ENCODE results near the gene MYO7B.

The MYO7B gene

GRCh38 chr2:127671557-127672302 is 136.2 kb downstream of the MYO7B start:
- Histone ChIP-seq H3K4me1 (peaks cover 26% of the 10 kb centered on the region), H3K9me3 (peaks cover 4% of the 10 kb centered on the region; the same call in 1 of the 2 replicates), H3K4me2 (no peak overlapping the region), H4K20me1 (peaks cover 45% of the 10 kb centered on the region), H3K4me3 (no peak overlapping the region), H3K36me3 (no peaks in the 10 kb centered on the region), H3K9ac (no peak overlapping the region), H3K27me3 (peaks cover 44% of the 10 kb centered on the region), H3K27ac (no peak overlapping the region)
- no peak for TF ChIP-seq Cebpa-rat (IDR thresholded peaks at IDR 0.05)

- no peak overlapping the region for H3K9ac ChIP-seq
- H3K36me3 ChIP-seq = no peaks in the 10 kb centered on the region
- H3K4me1 ChIP-seq = peaks cover 26% of the 10 kb centered on the region
- H3K27me3 ChIP-seq = peaks cover 49% of the 10 kb centered on the region
- no peak overlapping the region for H3K27ac ChIP-seq
- H4K20me1 ChIP-seq = peaks cover 52% of the 10 kb centered on the region
- no peak overlapping the region for H3K4me2 ChIP-seq
- H3K9me3 ChIP-seq = peaks cover 4% of the 10 kb centered on the region; the same call in 1 of the 2 replicates
- H3K4me3 ChIP-seq = no peak overlapping the region
- TF ChIP-seq Cebpa-rat (IDR thresholded peaks at IDR 0.05) = no peak
Observed at GRCh38 chr2:127672341-127673224, 137.1 kb downstream of the MYO7B start.

DNA sequence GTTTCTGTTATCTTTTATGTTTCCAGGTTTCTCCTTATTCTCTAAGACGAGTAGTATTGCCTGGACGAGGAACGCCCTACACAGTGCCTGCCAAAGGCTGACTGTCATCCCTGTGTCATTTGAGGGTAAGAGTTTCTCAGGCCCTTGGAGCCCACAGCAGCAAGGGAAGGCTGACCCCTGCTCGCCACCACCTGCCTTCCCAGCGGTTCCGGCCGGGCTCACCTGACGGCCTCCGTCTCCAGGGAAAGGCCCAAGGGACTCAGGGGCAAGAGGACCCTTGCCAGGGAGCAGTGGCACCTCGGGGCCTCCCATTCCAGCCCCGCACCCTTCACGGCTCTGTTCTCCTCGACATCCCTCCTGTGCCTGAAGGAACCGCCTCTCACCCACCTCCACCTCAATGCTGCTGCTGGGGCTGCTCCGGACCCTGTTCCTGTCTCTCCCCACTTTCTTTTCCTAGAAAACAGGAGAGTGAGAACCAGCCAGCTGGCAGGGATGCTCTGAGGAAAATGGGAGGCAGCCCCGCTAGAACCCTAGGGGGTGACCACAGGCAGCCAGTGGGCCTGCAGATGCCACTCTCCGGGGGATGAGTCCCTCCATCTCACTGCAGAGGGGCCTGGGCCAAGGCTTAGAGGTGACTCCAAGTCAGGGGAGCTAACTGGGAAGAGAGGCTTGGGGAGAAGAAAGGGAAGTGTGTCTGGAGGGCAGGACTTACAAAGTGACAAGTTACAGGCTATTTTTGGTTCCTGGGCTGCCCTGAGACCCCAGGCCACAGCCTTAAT is 138.0 kb downstream of the MYO7B start:
- Histone ChIP-seq H4K20me1 (peaks cover 52% of the 10 kb centered on the region), H3K9ac (no peak overlapping the region), H3K4me3 (no peak overlapping the region), H3K9me3 (no peaks in the 10 kb centered on the region), H3K4me1 (peaks cover 30% of the 10 kb centered on the region), H3K4me2 (peak overlapping the region; percentile 96), H3K27me3 (peaks cover 58% of the 10 kb centered on the region), H3K36me3 (no peaks in the 10 kb centered on the region), H3K27ac (no peak overlapping the region)
- TF ChIP-seq Cebpa-rat (IDR thresholded peaks at IDR 0.05) = no peak

DNA sequence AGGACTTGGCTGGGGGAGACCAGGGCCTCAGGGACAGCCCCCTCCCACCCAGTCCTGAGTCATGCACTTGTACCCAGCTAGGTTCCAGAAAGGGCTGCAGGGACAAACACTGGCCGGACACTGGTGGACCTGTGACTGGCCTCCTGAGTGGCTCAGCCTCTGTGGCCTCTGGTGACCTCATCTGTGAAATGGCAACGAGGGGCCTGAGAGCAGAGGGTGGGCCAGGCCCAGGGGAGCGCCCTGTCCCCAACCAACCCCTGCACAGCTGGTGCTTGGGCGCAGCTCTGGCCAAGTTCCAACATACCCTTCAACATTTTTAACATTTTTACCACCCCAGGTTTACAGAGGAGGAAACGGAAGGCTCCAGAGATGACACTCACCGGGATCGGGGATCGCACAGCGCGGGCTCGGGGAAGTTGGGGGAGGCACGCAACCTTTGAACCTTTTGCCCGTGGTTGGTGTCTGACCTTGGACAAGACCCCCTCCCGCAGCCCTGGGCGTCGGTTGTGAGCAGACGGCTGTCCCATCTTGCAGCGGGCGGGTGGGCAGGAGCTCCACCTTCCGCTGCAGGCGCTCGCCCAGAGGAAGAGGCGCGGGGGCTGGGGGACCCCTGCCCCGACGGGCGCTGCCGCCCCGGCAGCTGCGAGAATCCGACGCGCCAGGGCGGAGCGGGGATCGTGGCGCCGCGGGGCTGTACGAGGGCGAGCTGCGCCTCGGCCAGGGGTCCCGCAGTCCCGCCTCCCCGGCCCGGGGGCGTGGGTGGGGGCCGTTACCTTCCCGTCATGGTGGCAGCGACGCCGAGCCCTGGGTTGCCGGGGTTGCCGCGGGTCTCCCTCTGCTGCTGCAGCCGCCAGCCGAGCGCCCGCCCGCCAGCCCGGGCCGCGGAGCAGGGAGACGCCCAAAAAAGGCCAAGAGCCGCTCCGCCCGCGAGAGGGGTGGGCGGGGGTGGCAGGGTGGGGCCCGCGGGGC is 139.0 kb downstream of the MYO7B start:
- Histone ChIP-seq H3K9me3 (no peaks in the 10 kb centered on the region), H3K9ac (peak overlapping the region; percentile 55; the same call in 1 of the 2 replicates), H3K36me3 (no peaks in the 10 kb centered on the region), H3K27me3 (peaks cover 65% of the 10 kb centered on the region), H3K4me1 (peaks cover 40% of the 10 kb centered on the region), H3K4me2 (peak overlapping the region; percentile 96), H3K4me3 (peak overlapping the region; percentile 66), H4K20me1 (peaks cover 52% of the 10 kb centered on the region), H3K27ac (no peak overlapping the region)
- TF ChIP-seq Cebpa-rat (IDR thresholded peaks at IDR 0.05) = no peak

GRCh38 chr2:127675331-127676261 is 140.1 kb downstream of the MYO7B start, which contains the start of gene LIMS2:
LIMS2 (minus strand) TSS chr2:127675530; CDS start chr2:127675024, 506 bp downstream.
- Histone ChIP-seq H3K27me3 (peaks cover 65% of the 10 kb centered on the region), H3K9ac (peak within 1 kb of the TSS; percentile 55; the same call in 1 of the 2 replicates), H3K4me2 (peak within 1 kb of the TSS; percentile 96), H3K9me3 (no peaks in the 10 kb centered on the region), H4K20me1 (peaks cover 52% of the 10 kb centered on the region), H3K27ac (no peak within 1 kb of the TSS), H3K4me1 (peaks cover 51% of the 10 kb centered on the region), H3K4me3 (peak within 1 kb of the TSS; percentile 66), H3K36me3 (no peaks in the 10 kb centered on the region)
- TF ChIP-seq Cebpa-rat (IDR thresholded peaks at IDR 0.05) = no peak

DNA sequence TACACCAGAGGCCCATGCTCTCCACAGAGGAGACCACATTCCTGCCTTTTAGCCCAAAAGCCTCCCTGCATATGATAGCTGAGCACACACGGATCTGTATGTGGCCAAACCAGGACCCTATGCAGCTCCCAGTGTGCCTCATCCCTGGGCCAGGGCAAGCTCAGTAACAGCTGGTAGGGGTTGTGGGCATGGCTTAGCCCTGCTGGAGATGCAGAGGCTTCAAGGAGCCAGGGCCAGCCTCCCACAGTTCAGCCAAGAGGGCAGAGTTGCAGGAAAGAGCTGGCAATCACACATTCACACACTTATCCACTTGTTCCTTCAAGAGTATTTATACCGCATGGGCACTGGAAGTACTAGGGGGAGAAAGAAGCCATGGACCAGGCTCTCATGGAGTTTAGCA is 141.4 kb downstream of the MYO7B start:
- no peak overlapping the region for H3K4me2 ChIP-seq
- H3K9ac ChIP-seq = no peak overlapping the region
- peaks cover 64% of the 10 kb centered on the region for H3K4me1 ChIP-seq
- H3K4me3 ChIP-seq = no peak overlapping the region
- H3K36me3 ChIP-seq = no peaks in the 10 kb centered on the region
- H3K9me3 ChIP-seq = no peaks in the 10 kb centered on the region
- TF ChIP-seq Cebpa-rat (IDR thresholded peaks at IDR 0.05) = no peak
- H3K27ac ChIP-seq = no peak overlapping the region
- H4K20me1 ChIP-seq = peaks cover 48% of the 10 kb centered on the region
- H3K27me3 ChIP-seq = peaks cover 65% of the 10 kb centered on the region

DNA sequence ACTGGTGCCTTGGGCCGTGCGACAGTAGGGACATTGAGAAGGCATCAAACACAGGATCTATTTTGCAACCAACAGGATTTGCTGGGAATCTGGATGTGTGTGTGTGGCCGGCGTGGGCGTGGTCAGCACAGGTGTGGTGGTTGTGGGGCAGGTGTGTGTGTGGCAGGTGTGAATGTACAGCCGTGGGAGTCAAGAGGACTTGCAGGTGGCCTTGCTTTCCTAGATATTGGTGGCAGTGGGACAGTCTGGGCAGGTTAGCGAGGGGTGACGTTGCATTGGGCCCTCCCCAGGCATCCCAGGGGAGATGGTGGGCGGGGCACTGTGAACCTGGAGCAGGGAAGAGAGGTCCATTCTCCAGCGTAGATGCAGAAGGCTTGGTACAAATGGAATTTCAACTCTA is 143.0 kb downstream of the MYO7B start:
- H3K4me1 ChIP-seq = peaks cover 76% of the 10 kb centered on the region

GRCh38 chr2:127678991-127679390 is 143.5 kb downstream of the MYO7B start:
- Histone ChIP-seq H3K27me3 (peaks cover 50% of the 10 kb centered on the region), H3K27ac (peak overlapping the region; percentile 87; the same call in 1 of the 2 replicates), H3K4me2 (peak overlapping the region; percentile 97), H3K4me3 (no peak overlapping the region), H3K36me3 (no peaks in the 10 kb centered on the region), H3K4me1 (peaks cover 76% of the 10 kb centered on the region), H4K20me1 (peaks cover 29% of the 10 kb centered on the region), H3K9ac (no peak overlapping the region), H3K9me3 (no peaks in the 10 kb centered on the region)
- no peak for TF ChIP-seq Cebpa-rat (IDR thresholded peaks at IDR 0.05)

More for the DNA sequence above, 143.0 kb downstream of the MYO7B start:
- no peak overlapping the region for H3K9ac ChIP-seq
- no peak overlapping the region for H3K27ac ChIP-seq
- H3K36me3 ChIP-seq = no peaks in the 10 kb centered on the region
- H3K9me3 ChIP-seq = no peaks in the 10 kb centered on the region
- H3K27me3 ChIP-seq = peaks cover 55% of the 10 kb centered on the region
- H3K4me2 ChIP-seq = peak overlapping the region; percentile 97
- peaks cover 34% of the 10 kb centered on the region for H4K20me1 ChIP-seq
- H3K4me3 ChIP-seq = no peak overlapping the region
- TF ChIP-seq Cebpa-rat (IDR thresholded peaks at IDR 0.05) = no peak

All from BLaER1 (cell line).